Stimulated activated CD8-positive, alpha-beta memory T cell treated with anti-CD3 and anti-CD28 coated beads, Interleukin-4, amount 100 ng/mL, for 48 hours (primary cell): ENCODE data around the gene FNBP1L.
"Not testable (repeated sequence)": the region's sequence is repeated elsewhere in the genome, so short reads cannot be mapped to it uniquely, and the experiment has no call there.

Experiments
- DNase-seq: peaks from one replicate; pipeline ENCODE4 v3.0.0-alpha.2; 2020

The FNBP1L gene

DNA sequence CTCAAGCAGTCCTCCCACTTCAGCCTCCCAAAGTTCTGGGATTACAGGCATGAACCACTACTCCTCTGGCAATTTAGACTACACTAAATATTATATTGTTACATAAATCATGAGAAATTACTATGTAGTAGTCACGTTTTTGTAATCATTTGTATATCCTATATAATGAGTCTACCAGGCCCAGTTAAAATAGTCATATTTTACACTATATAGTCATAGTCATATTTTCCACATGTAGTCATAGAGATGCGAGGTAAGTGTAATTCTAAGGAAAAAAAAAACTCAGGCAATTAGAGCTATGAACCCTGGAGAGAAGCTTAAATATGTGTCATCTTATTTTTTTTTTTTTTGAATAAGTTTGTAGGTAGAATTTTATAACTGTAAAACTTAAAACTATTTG is 90.0 kb downstream of the FNBP1L start:
- DNase-seq, result no peak

DNA sequence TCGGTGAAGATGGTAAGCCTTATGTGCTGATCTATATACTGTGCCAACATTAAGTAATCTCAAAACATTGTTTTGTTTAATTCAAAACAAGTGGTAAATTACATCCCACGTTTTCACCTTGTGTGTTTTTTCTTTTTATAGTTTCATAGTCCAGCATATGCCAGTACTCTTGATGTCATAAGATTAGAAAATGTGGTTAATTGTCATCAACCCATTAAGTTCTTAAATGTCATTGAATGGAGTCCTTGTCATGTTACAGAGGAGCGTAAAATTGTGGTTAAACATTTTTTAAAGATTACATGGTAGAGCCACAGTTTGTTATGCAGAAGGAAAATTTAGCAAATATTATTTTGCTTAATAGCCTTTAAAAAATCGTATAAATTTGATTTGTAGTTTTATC is 93.1 kb downstream of the FNBP1L start:
- no peak for DNase-seq

DNA sequence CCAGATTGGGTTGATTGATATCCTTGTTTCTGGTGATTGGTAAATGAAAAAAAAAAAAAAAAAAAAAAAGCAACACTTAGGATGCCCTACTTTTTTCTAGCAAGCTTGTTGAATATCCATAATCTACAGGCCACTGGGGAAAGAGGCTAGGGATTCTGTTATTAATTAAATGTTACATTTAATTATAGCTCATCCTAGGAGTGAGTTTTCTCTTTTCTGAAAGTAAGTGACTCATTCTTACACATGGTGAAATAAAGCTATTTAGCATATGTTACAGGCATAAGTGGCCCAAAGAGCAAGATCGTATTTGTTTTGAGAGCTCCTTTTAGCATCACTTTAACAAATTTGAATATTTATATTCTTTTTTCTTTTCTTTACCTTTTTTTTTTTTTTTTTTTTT is 94.5 kb downstream of the FNBP1L start:
- DNase-seq, result no peak

- DNase-seq, result no peak
Observed at GRCh38 chr1:93546162-93546863, 98.4 kb downstream of the FNBP1L start.

DNA sequence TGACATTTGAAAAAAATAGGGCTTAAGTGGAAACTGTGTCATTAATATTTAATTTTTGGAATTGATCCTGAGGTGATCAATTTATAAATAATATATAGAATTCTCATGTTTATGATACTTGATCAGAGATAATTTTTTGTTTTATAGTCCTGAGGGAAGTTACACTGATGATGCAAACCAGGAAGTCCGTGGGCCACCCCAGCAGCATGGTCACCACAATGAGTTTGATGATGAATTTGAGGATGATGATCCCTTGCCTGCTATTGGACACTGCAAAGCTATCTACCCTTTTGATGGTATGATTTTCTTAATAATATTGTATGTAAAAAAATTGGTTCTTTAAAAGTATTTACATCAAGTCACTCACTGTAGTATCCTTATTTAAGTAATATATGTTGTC is 101.2 kb downstream of the FNBP1L start:
- no peak for DNase-seq

GRCh38 chr1:93549811-93550210 is 101.9 kb downstream of the FNBP1L start:
- no peak for DNase-seq

DNA sequence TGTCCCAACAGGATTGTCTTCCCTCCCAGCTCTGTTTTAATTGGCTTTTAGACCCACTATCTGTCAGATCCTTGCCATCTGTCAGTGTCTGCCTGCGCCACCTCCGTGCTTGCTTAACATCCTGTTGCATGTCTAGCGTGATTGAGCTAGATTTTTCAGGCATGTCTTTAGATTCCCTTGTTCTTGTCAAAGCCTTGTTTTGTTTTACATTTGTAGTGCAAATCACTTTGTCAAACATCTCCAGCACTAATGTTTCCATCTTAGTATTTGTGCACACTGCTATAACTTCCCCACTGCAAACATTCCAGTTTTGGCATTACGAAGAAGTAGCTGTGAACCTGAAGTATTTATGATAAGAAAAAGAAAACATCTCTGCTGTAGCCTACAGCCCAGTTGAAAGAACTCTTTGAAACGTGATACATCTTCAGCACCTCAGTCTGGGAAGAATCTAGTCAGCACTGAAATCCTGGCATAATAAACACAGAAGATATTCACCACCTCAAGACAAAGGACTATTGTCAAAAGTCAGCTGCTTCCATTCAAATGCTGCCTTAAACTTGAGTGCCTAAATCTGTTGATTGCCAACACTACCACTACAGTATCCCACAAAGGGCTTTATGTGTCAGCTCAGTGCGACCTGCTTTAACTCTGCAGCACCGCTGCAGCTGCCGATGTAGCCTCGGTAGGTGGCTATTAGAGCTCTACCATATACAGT is 105.0 kb downstream of the FNBP1L start:
- DNase-seq, result no peak

DNA sequence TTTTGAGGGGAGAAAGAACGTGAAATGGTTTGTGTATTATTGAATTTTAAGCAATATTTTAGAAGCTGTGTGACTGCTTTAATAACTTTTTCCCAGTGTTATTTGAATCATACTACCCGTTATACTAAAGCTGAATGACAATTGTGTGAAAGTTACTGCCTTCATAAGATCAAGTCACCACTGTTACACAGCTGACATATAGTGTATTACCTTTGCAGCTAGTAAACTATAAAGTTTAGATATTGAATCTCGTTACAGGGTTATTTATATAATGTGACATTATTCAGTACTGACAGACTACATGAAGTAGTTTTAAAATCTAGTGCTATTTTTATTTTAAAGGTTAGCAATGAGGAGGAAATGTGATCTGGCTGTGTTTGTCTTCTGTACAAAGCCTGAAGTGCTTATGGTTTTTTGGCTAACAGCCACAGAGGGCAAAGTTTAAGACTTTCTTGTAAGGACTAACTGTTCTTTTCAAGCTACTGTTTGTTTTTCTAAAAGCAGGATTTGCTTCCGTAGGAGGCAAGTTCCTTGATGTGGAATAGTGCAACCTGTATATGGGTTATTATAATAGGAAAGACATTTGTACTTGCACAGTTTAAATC is 106.1 kb downstream of the FNBP1L start:
- DNase-seq, result not testable (repeated sequence)

- DNase-seq, result no peak
Observed at GRCh38 chr1:93554883-93555872, 107.3 kb downstream of the FNBP1L start.

GRCh38 chr1:93556291-93556690 is 108.4 kb downstream of the FNBP1L start:
- no peak for DNase-seq

DNA sequence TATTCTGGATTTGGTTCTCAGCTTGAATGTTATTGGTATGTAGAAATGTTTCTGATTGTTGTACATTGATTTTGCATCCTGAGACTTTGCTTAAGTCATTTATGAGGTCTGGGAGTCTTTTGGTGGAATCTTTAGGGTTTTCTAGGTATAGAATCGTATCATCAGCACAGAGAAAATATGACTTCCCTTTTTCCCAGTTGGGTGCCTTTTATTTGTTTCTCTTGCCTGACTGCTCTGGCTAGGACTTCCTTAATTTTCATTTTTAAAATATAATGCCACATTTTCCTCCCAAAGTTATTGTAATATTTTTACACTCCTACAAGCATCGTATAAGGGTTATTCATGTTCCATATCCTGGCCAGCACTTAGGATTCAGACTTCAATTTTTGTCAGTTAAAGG is 111.1 kb downstream of the FNBP1L start:
- no peak for DNase-seq

DNA sequence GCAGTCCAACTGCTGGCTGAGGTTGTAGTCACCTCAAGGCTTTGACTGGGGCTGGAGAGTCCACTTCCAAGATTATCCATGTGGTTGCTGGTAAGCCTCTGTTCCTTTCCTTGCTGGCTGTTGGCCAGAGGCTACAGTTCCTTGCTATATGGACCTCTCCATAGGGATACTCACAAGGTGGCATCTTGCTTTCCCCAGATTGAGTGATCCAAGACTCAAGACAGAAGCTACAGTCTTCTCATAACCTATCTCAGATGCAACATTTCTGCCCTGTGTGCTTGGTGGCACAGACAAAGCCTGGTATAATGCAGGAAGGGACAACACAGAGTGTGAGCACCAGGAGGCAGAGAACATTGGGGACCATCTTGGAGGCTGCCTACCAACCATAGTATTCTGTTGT is 111.8 kb downstream of the FNBP1L start:
- DNase-seq, result no peak

GRCh38 chr1:93565496-93566206 is 117.7 kb downstream of the FNBP1L start:
- no peak for DNase-seq

- DNase-seq, result no peak
Observed at GRCh38 chr1:93566227-93566626, 118.3 kb downstream of the FNBP1L start.

GRCh38 chr1:93567255-93567918 is 119.5 kb downstream of the FNBP1L start:
- no peak for DNase-seq

GRCh38 chr1:93569489-93569888 is 121.6 kb downstream of the FNBP1L start:
- no peak for DNase-seq

GRCh38 chr1:93571623-93572310 is 123.8 kb downstream of the FNBP1L start:
- DNase-seq, result no peak

GRCh38 chr1:93573940-93574469 is 126.1 kb downstream of the FNBP1L start:
- DNase-seq, result no peak

- no peak for DNase-seq
Observed at GRCh38 chr1:93574511-93574910, 126.6 kb downstream of the FNBP1L start.

GRCh38 chr1:93574991-93575390 is 127.1 kb downstream of the FNBP1L start:
- DNase-seq, result no peak
